ENCODE results near the gene TFPI. TPM values are rescaled to one million over a fixed set of nuclear protein-coding genes. Genes with fewer than 3 reads are reported as not detected.

The TFPI gene
- total and polyA plus RNA-seq, 10 of the 15 experiments (the other 5 are each of a cell fraction or from before 2014, with no cell fraction given), result 0.07 to 0.59 (median 0.34) TPM

GRCh38 chr2:187554704-187555082 lies 458 bp upstream of the TFPI start:
- ATAC-seq (0 out of 3 replicates have a peak, but pooled peaks have one; percentile 29), FAIRE-seq (no peak), DNase-seq (ENCODE audit: low read depth, low spot score) (no peak)
- Histone ChIP-seq H3K4me1 (ENCODE audit: control insufficient read depth, insufficient read depth, low read length) (no peaks in the 10 kb centered on the region), H3K4me2 (ENCODE audit: control insufficient read depth, insufficient read depth) (no peak overlapping the region), H2AFZ (ENCODE audit: control insufficient read depth, low read depth, low read length) (no peak overlapping the region), H3K9me3 (replicated peaks; ENCODE audit: control insufficient read depth, insufficient read depth, low read length) (no peaks in the 10 kb centered on the region), H3K27me3 (replicated peaks in 1 of 2; ENCODE audit: control insufficient read depth in 2 of 2, insufficient read depth in 2 of 2, low read length in 1 of 2) (no peaks in the 10 kb centered on the region), H3K4me3 (no peak overlapping the region), H4K20me1 (ENCODE audit: control insufficient read depth, insufficient read depth) (no peaks in the 10 kb centered on the region), H3K27ac (ENCODE audit: control insufficient read depth, insufficient read depth) (no peak overlapping the region), H3K79me2 (ENCODE audit: control insufficient read depth, insufficient read depth, low read length) (no peaks in the 10 kb centered on the region), H3K9ac (ENCODE audit: control insufficient read depth, insufficient read depth, low read length) (no peak overlapping the region), H3K36me3 (ENCODE audit: control insufficient read depth in 2 of 2, insufficient read depth in 2 of 2, low read length in 1 of 2) (no peaks in the 10 kb centered on the region)
- in situ Hi-C loops (cut with MboI), result no loop called here
- SMC1A ChIA-PET (ENCODE audit: uncharacterized antibody, unreplicated experiment), result interaction anchor here (1.0 to 2.2 kb wide), 8 partner anchors 11 to 55 kb away, joined by 3 to 13 read pairs (median 4); no protein-coding TSS in a partner anchor
- CTCF ChIA-PET, result interaction anchor here (0.7 to 2.9 kb wide), 7 partner anchors 11 to 55 kb away, joined by 3 to 18 read pairs (median 4); no protein-coding TSS in a partner anchor
- intact Hi-C loops (cut with micrococcal nuclease; ENCODE audit: unreplicated experiment), result no loop called here
- TF ChIP-seq POLR2AphosphoS5 (IDR thresholded peaks at IDR 0.05; ENCODE audit: low read length), result no peak
- no peak for TF ChIP-seq HSF1 (IDR thresholded peaks at IDR 0.05; ENCODE audit: low read depth, low read length)
- no peak for TF ChIP-seq KDM1A (IDR thresholded peaks at IDR 0.05; ENCODE audit: borderline replicate concordance)
- TF ChIP-seq ATF2 (IDR thresholded peaks at IDR 0.05; ENCODE audit: low read length), result no peak
- no peak for TF ChIP-seq DPF2 (IDR thresholded peaks at IDR 0.05)
- TF ChIP-seq EP300 (IDR thresholded peaks at IDR 0.05; ENCODE audit: borderline replicate concordance in 1 of 2, control insufficient read depth in 1 of 2, low read depth in 2 of 2, low read length in 2 of 2), result no peak
- no peak for TF ChIP-seq GABPA (IDR thresholded peaks at IDR 0.05; ENCODE audit: low read depth)
- no peak for TF ChIP-seq BCL3 (IDR thresholded peaks at IDR 0.05; ENCODE audit: borderline replicate concordance, insufficient read depth, low read depth, low read length, poor library complexity, severe bottlenecking)
- TF ChIP-seq MYB (IDR thresholded peaks at IDR 0.05; ENCODE audit: borderline replicate concordance, low read depth, low read length), result no peak
- TF ChIP-seq CREB1 (IDR thresholded peaks at IDR 0.05; ENCODE audit: low read depth), result no peak
- TF ChIP-seq KLF5 (IDR thresholded peaks at IDR 0.05; ENCODE audit: partially characterized antibody), result no peak
- no peak for TF ChIP-seq RBBP5 (conservative IDR thresholded peaks at IDR 0.05)
- TF ChIP-seq JUNB (IDR thresholded peaks at IDR 0.05), result no peak
- no peak for TF ChIP-seq CHD4 (IDR thresholded peaks at IDR 0.05)
- no peak for TF ChIP-seq ETV6 (conservative IDR thresholded peaks at IDR 0.05 in 1 of 2, IDR thresholded peaks at IDR 0.05 in 1 of 2; ENCODE audit: borderline replicate concordance in 1 of 2, low read depth in 1 of 2)
- TF ChIP-seq, protein P1, sequence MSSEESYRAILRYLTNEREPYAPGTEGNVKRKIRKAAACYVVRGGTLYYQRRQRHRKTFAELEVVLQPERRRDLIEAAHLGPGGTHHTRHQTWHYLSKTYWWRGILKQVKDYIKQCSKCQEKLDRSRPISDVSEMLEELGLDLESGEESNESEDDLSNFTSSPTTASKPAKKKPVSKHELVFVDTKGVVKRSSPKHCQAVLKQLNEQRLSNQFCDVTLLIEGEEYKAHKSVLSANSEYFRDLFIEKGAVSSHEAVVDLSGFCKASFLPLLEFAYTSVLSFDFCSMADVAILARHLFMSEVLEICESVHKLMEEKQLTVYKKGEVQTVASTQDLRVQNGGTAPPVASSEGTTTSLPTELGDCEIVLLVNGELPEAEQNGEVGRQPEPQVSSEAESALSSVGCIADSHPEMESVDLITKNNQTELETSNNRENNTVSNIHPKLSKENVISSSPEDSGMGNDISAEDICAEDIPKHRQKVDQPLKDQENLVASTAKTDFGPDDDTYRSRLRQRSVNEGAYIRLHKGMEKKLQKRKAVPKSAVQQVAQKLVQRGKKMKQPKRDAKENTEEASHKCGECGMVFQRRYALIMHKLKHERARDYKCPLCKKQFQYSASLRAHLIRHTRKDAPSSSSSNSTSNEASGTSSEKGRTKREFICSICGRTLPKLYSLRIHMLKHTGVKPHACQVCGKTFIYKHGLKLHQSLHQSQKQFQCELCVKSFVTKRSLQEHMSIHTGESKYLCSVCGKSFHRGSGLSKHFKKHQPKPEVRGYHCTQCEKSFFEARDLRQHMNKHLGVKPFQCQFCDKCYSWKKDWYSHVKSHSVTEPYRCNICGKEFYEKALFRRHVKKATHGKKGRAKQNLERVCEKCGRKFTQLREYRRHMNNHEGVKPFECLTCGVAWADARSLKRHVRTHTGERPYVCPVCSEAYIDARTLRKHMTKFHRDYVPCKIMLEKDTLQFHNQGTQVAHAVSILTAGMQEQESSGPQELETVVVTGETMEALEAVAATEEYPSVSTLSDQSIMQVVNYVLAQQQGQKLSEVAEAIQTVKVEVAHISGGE (CRISPR knock-in tag; IDR thresholded peaks at IDR 0.05), result no peak
- TF ChIP-seq BCL11A (IDR thresholded peaks at IDR 0.05; ENCODE audit: low read depth, low read length), result no peak
- RAD21 ChIA-PET (ENCODE audit: unreplicated experiment), result interaction anchor here (0.8 to 1.3 kb wide), 4 partner anchors 15 to 55 kb away, joined by 3 to 9 read pairs (median 4); no protein-coding TSS in a partner anchor
- POLR2A ChIA-PET, result interaction anchor here (0.6 kb wide), 2 partner anchors 248 to 965 kb away, joined by 3 to 7 read pairs; partner anchors contain the start of gene ITGAV
- WGBS (ENCODE audit: insufficient coverage, insufficient replicate concordance, low lambda C conversion rate, missing lambda C conversion rate), result 3% methylated on average over 2 of the region's 2 CpGs
- no TSS peak for BruUV-seq (replicated peaks)

Data from GM12878 (cell line).